T47D (cell line): ENCODE data around the gene MB21D2.
A peak's percentile ranks its signal among the peaks of the same experiment; 100 is the strongest.

Source experiments
- DNase-seq, 2 experiments: peaks; one replicate each; pipeline versions ENCODE4 v3.0.0 to v3.0.0-alpha.2; 2011 to 2012; ENCODE audit warnings: low read depth in 1 of 2, low spot score in 1 of 2
- JUND ChIP-seq: IDR thresholded peaks from 2 replicates; pipeline ENCODE4 v1.6.1; 2012; ENCODE audit warnings: low read depth
- in situ Hi-C: cut with HindIII; loops from 2 replicates; pipeline ENCODE4 v1.10.0; 2016; ENCODE audit warnings: low sequenced_read_pairs, low pct_unique_long_range_greater_than_20kb

MB21D2 gene

GRCh38 chr3:192918275-192918588 is 576 bp upstream of the MB21D2 start:
- in situ Hi-C loops, result no loop called here
- no peak for TF ChIP-seq JUND
- no peak for DNase-seq

- peak; percentile 67 to 93 for DNase-seq
- in situ Hi-C loops, result no loop called here
- TF ChIP-seq JUND, result no peak
Observed at GRCh38 chr3:192917028-192917403, 640 bp downstream of the MB21D2 start.

GRCh38 chr3:192916371-192917027 is 1.2 kb downstream of the MB21D2 start:
- TF ChIP-seq JUND, result no peak
- peak; percentile 62 to 77 for DNase-seq
- in situ Hi-C loops, result no loop called here

GRCh38 chr3:192915722-192916121 is 1.9 kb downstream of the MB21D2 start:
- in situ Hi-C loops, result no loop called here
- TF ChIP-seq JUND, result no peak
- peak in 1 of 2 experiments; percentile 53 for DNase-seq

- peak; percentile 56 to 93 for DNase-seq
- TF ChIP-seq JUND, result no peak
- in situ Hi-C loops, result no loop called here
Observed at GRCh38 chr3:192915304-192915703, 2.4 kb downstream of the MB21D2 start.

GRCh38 chr3:192914848-192915247 is 2.8 kb downstream of the MB21D2 start:
- no peak for DNase-seq
- in situ Hi-C loops, result no loop called here
- no peak for TF ChIP-seq JUND

- no peak for TF ChIP-seq JUND
- in situ Hi-C loops, result no loop called here
- no peak for DNase-seq
Observed at GRCh38 chr3:192913540-192913939, 4.1 kb downstream of the MB21D2 start.

- DNase-seq, result no peak
- in situ Hi-C loops, result no loop called here
- no peak for TF ChIP-seq JUND
Observed at GRCh38 chr3:192911293-192911692, 6.4 kb downstream of the MB21D2 start.

- in situ Hi-C loops, result no loop called here
- DNase-seq, result peak; percentile 53 to 95
- peak; percentile 95 for TF ChIP-seq JUND
Observed at GRCh38 chr3:192907784-192908183, 9.9 kb downstream of the MB21D2 start.

- in situ Hi-C loops, result no loop called here
- peak; percentile 53 to 80 for DNase-seq
Observed at GRCh38 chr3:192906940-192907339, 10.7 kb downstream of the MB21D2 start.

GRCh38 chr3:192905980-192906678 is 11.5 kb downstream of the MB21D2 start:
- in situ Hi-C loops, result no loop called here
- no peak for TF ChIP-seq JUND
- DNase-seq, result peak in 1 of 2 experiments; percentile 60

More at GRCh38 chr3:192906940-192907339, 10.7 kb downstream of the MB21D2 start:
- TF ChIP-seq JUND, result no peak

- in situ Hi-C loops, result no loop called here
- TF ChIP-seq JUND, result no peak
- no peak for DNase-seq
Observed at GRCh38 chr3:192904632-192905289, 12.9 kb downstream of the MB21D2 start.

GRCh38 chr3:192902549-192902948 is 15.1 kb downstream of the MB21D2 start:
- DNase-seq, result no peak
- in situ Hi-C loops, result no loop called here
- TF ChIP-seq JUND, result no peak
